GM12878 (cell line): ENCODE data around the gene GTF3A. TPM values are rescaled to one million over a fixed set of nuclear protein-coding genes. Genes with fewer than 3 reads are reported as not detected.
A peak's percentile ranks its signal among the peaks of the same experiment; 100 is the strongest.

ENCODE experiments used
- BHLHE40 ChIP-seq, 2 experiments: fragments of 450-650 bp in 1 of 2; IDR thresholded peaks; 2 replicates each; pipeline ENCODE4 v1.6.1; 2011 to 2017; ENCODE audit warnings: low read depth in 2 of 2, borderline replicate concordance in 1 of 2, improper control_type of control experiment in 1 of 2, low read length in 1 of 2, mild to moderate bottlenecking in 1 of 2
- CBFB ChIP-seq: IDR thresholded peaks from 2 replicates; pipeline ENCODE4 v1.6.1; 2016; ENCODE audit warnings: antibody characterized with exemption, low read depth
- CBX5 ChIP-seq: sonication (generic); IDR thresholded peaks from 2 replicates; pipeline ENCODE4 v1.6.1; 2016; ENCODE audit warnings: low read depth, moderate library complexity, mild to moderate bottlenecking, inconsistent platforms
- CHD1 ChIP-seq: IDR thresholded peaks from 2 replicates; pipeline ENCODE4 v1.6.1; 2012; ENCODE audit warnings: low read depth, low read length, improper control_type of control experiment
- CHD2 ChIP-seq: IDR thresholded peaks from 2 replicates; pipeline ENCODE4 v1.6.1; 2011; ENCODE audit warnings: low read depth, low read length, improper control_type of control experiment, borderline replicate concordance
- CHD4 ChIP-seq: fragments of 200-600 bp; sonication (generic); IDR thresholded peaks from 2 replicates; pipeline ENCODE4 v1.6.1; 2016; ENCODE audit warnings: mild to moderate bottlenecking
- CREB1 ChIP-seq: IDR thresholded peaks from 2 replicates; pipeline ENCODE4 v1.6.1; 2012; ENCODE audit warnings: low read depth, mild to moderate bottlenecking, inconsistent platforms
- CTCF ChIP-seq, 3 experiments: IDR thresholded peaks in 2 of 3; conservative IDR thresholded peaks in 1 of 3; 2 replicates each; pipeline ENCODE4 v1.5.1; 2011; ENCODE audit warnings: low read depth in 3 of 3, low read length in 3 of 3, mild to moderate bottlenecking in 3 of 3, control low read depth in 2 of 3, moderate library complexity in 2 of 3, inconsistent platforms in 1 of 3, mixed read lengths in 1 of 3; ENCODE audit not compliant: control insufficient read depth in 2 of 3, insufficient read depth in 1 of 3; ENCODE audit errors: extremely low read depth in 1 of 3
- E2F4 ChIP-seq: IDR thresholded peaks from 2 replicates; pipeline ENCODE4 v1.6.1; 2012; ENCODE audit warnings: low read depth, low read length, improper control_type of control experiment
- FOS ChIP-seq: IDR thresholded peaks from 3 replicates; pipeline ENCODE4 v1.6.1; 2011; ENCODE audit warnings: borderline replicate concordance; ENCODE audit not compliant: insufficient read length; ENCODE audit errors: extremely low read depth
- HCFC1 ChIP-seq: fragments of 150-350 bp; IDR thresholded peaks from 2 replicates; pipeline ENCODE4 v1.6.1; 2014; ENCODE audit warnings: low read length
- HDAC2 ChIP-seq: fragments of 200-600 bp; sonication (generic); IDR thresholded peaks from 2 replicates; pipeline ENCODE4 v1.6.1; 2017
- KAT2A ChIP-seq: conservative IDR thresholded peaks from 2 replicates; pipeline ENCODE4 v1.6.1; 2011; ENCODE audit warnings: low read depth, low read length; ENCODE audit not compliant: control insufficient read depth
- MTA2 ChIP-seq: fragments of 450-650 bp; IDR thresholded peaks from 2 replicates; pipeline ENCODE4 v1.6.1; 2016; ENCODE audit warnings: low read depth, mild to moderate bottlenecking, moderate library complexity
- NRF1 ChIP-seq: conservative IDR thresholded peaks from 2 replicates; pipeline ENCODE4 v1.6.1; 2011; ENCODE audit warnings: mild to moderate bottlenecking, low read depth, low read length, improper control_type of control experiment
- PAX8 ChIP-seq: fragments of 450-650 bp; IDR thresholded peaks from 2 replicates; pipeline ENCODE4 v1.6.1; 2017; ENCODE audit warnings: mild to moderate bottlenecking, moderate library complexity
- REST ChIP-seq: IDR thresholded peaks from 2 replicates; pipeline ENCODE4 v1.6.1; 2012; ENCODE audit warnings: mild to moderate bottlenecking, low read depth, low read length
- SIN3A ChIP-seq: IDR thresholded peaks from 2 replicates; pipeline ENCODE4 v1.6.1; 2012; ENCODE audit warnings: low read depth, low read length, improper control_type of control experiment
- SMAD1 ChIP-seq: fragments of 450-650 bp; IDR thresholded peaks from 2 replicates; pipeline ENCODE4 v1.6.1; 2018; ENCODE audit warnings: mild to moderate bottlenecking, low read depth; ENCODE audit not compliant: partially characterized antibody
- STAT3 ChIP-seq: IDR thresholded peaks from 2 replicates; pipeline ENCODE4 v1.6.1; 2011; ENCODE audit warnings: low read depth, low read length, improper control_type of control experiment
- TBL1XR1 ChIP-seq: IDR thresholded peaks from 2 replicates; pipeline ENCODE4 v1.6.1; 2012; ENCODE audit warnings: low read depth, low read length, improper control_type of control experiment
- USF1 ChIP-seq: IDR thresholded peaks from 2 replicates; pipeline ENCODE4 v1.6.1; 2011; ENCODE audit warnings: borderline replicate concordance, low read depth, mild to moderate bottlenecking, moderate library complexity, mixed read lengths, low read length; ENCODE audit not compliant: insufficient read depth; ENCODE audit errors: extremely low read length
- YBX1 ChIP-seq: fragments of 450-650 bp; IDR thresholded peaks from 2 replicates; pipeline ENCODE4 v1.6.1; 2016; ENCODE audit warnings: antibody characterized with exemption
- YY1 ChIP-seq: IDR thresholded peaks from 2 replicates; pipeline ENCODE4 v1.6.1; 2011; ENCODE audit warnings: low read depth, mild to moderate bottlenecking, low read length
- polyA plus RNA-seq, 11 experiments: library from polyadenylated mRNA; depleted of rRNA in 4 of 11; unstranded in 6 of 11; stranded (reverse) in 5 of 11; fragments of >200 nt; fragmentation: Nextera tagmentation in 4 of 11; fragmentation: Illumina TruSeq in 1 of 11; extraction: Ambion mirVana in 4 of 11; extraction: Trizol in 1 of 11; gene quantifications; 1 replicate in 1 of 11; 2 replicates in 10 of 11; pipeline versions ENCODE4 v1.2.1 to v1.2.3, GENCODE V29; 2011 to 2016; ENCODE audit warnings: inconsistent platforms in 2 of 11, missing spikeins in 2 of 11, low read depth in 1 of 11
- total RNA-seq, 4 experiments: library from RNA; depleted of rRNA in 3 of 4; stranded (reverse); fragments of >200 nt in 3 of 4; fragmentation: Illumina TruSeq in 1 of 4; extraction: Trizol in 1 of 4; gene quantifications; 2 replicates each; pipeline versions ENCODE4 v1.2.1 to v1.2.3, GENCODE V29; 2013 to 2021

Gene GTF3A
- total and polyA plus RNA-seq, 10 of the 15 experiments (the other 5 are each of a cell fraction or from before 2014, with no cell fraction given), result 74.2 to 524 (median 216) TPM

- TF ChIP-seq REST, result no peak
- no peak for TF ChIP-seq SMAD1
- peak; percentile 98 to 100 for TF ChIP-seq BHLHE40 (IDR thresholded peaks at IDR 0.05; ENCODE audit: borderline replicate concordance in 1 of 2, low read depth in 2 of 2, low read length in 1 of 2)
- no peak for TF ChIP-seq CHD1
- TF ChIP-seq CHD2, result 0 out of 2 replicates have a peak, but pooled peaks have one; percentile 15
- TF ChIP-seq KAT2A, result no peak
- TF ChIP-seq CBFB, result 0 out of 2 replicates have a peak, but pooled peaks have one; percentile 30
- TF ChIP-seq CREB1, result no peak; the same call in 1 of the 2 replicates
- TF ChIP-seq SIN3A, result peak; percentile 87
- no peak for TF ChIP-seq STAT3
- no peak for TF ChIP-seq E2F4
- TF ChIP-seq HCFC1, result 0 out of 2 replicates have a peak, but pooled peaks have one; percentile 50
- no peak for TF ChIP-seq HDAC2
- TF ChIP-seq FOS, result no peak
- no peak for TF ChIP-seq TBL1XR1
- TF ChIP-seq PAX8, result no peak
- TF ChIP-seq CTCF (IDR thresholded peaks at IDR 0.05 in 2 of 3, conservative IDR thresholded peaks at IDR 0.05 in 1 of 3; ENCODE audit: control insufficient read depth in 2 of 3, extremely low read depth in 1 of 3, insufficient read depth in 1 of 3, low read depth in 3 of 3, low read length in 3 of 3), result no peak
- TF ChIP-seq MTA2, result no peak
- no peak for TF ChIP-seq YBX1
- TF ChIP-seq YY1, result no peak
- no peak for TF ChIP-seq CHD4
- TF ChIP-seq CBX5, result no peak
- TF ChIP-seq USF1, result peak; percentile 82
- TF ChIP-seq NRF1, result peak; percentile 97
Measured at GRCh38 chr13:27424246-27425157, at the start of gene GTF3A (continued).
